Hair follicle dermal papilla cell (primary cell): Measurements from ENCODE around the gene PLAAT1. TPM values are rescaled to one million over a fixed set of nuclear protein-coding genes. Genes with fewer than 3 reads are reported as not detected.

ENCODE experiments used
- total RNA-seq: library from RNA; depleted of rRNA; stranded (reverse); fragments of >200 nt; gene quantifications from 2 replicates; pipeline ENCODE4 v1.2.3, GENCODE V29; 2012

Gene PLAAT1
- not detected in 2 replicates for total RNA-seq

GRCh38 chr3:193240850-193241706 lies at the start of gene PLAAT1:
TSS of gene PLAAT1 (plus strand) at chr3:193241222. CDS start at chr3:193255651, 14,429 bp downstream.

Other genes starting within 250 kb of the PLAAT1 start
- gene ATP13A5, start 137.5 kb downstream of the PLAAT1 start, total RNA-seq, result not detected in 2 replicates